ENCODE results near the gene EGR2. TPM values are rescaled to one million over a fixed set of nuclear protein-coding genes. Genes with fewer than 3 reads are reported as not detected.

EGR2 gene
- total RNA-seq, 1 experiment from 2014 or later: 0.92 TPM

- Mint-ChIP-seq H3K9me3 (no peaks in the 10 kb centered on the region), H3K4me1 (peaks cover 48% of the 10 kb centered on the region), H3K36me3 (no peaks in the 10 kb centered on the region), H3K27ac (peak within 1 kb of the TSS; percentile 99), H3K4me3 (peak within 1 kb of the TSS; percentile 94), H3K27me3 (ENCODE audit: low read depth) (no peaks in the 10 kb centered on the region)
- DNase-seq (ENCODE audit: low spot score) (peak; percentile 85), ATAC-seq (peak; percentile 86)
- ChIA-PET POLR2A (interaction anchor here (0.6 to 3.6 kb wide), 4 partner anchors 9 to 353 kb away, joined by 3 to 28 read pairs (median 5); partner anchors contain the start of gene EGR2), CTCF (interaction anchor here (0.6 to 4.3 kb wide), 4 partner anchors 12 to 210 kb away, joined by 3 to 55 read pairs (median 4); partner anchors contain the start of gene EGR2)
- TF ChIP-seq GRHL2 (CRISPR knock-in tag; IDR thresholded peaks at IDR 0.05; ENCODE audit: insufficient replicate concordance, severe bottlenecking) (no peak), TEAD1 (CRISPR knock-in tag; IDR thresholded peaks at IDR 0.05) (0 out of 2 replicates have a peak, but pooled peaks have one; percentile 34), FOXP4 (CRISPR knock-in tag; IDR thresholded peaks at IDR 0.05) (0 out of 2 replicates have a peak, but pooled peaks have one; percentile 9), FOXK1 (CRISPR knock-in tag; IDR thresholded peaks at IDR 0.05) (peak; percentile 52; the same call in 1 of the 2 replicates), GABPB1 (CRISPR knock-in tag; IDR thresholded peaks at IDR 0.05) (peak; percentile 59), NFE2L1 (CRISPR knock-in tag; IDR thresholded peaks at IDR 0.05) (peak; percentile 67; the same call in 1 of the 2 replicates), SP1 (CRISPR knock-in tag; conservative IDR thresholded peaks at IDR 0.05) (peak; percentile 67), ZNF512 (CRISPR knock-in tag; IDR thresholded peaks at IDR 0.05; ENCODE audit: borderline replicate concordance) (no peak), ZNF396 (CRISPR knock-in tag; IDR thresholded peaks at IDR 0.05; ENCODE audit: borderline replicate concordance) (no peak), SMAD4 (CRISPR knock-in tag; IDR thresholded peaks at IDR 0.05) (no peak), IRF1 (CRISPR knock-in tag; IDR thresholded peaks at IDR 0.05) (no peak), NFATC4 (CRISPR knock-in tag; IDR thresholded peaks at IDR 0.05) (no peak), ZNF317 (CRISPR knock-in tag; IDR thresholded peaks at IDR 0.05; ENCODE audit: borderline replicate concordance, low read depth) (peak; percentile 87), PRRX2 (CRISPR knock-in tag; IDR thresholded peaks at IDR 0.05) (no peak), ETV6 (CRISPR knock-in tag; IDR thresholded peaks at IDR 0.05) (0 out of 2 replicates have a peak, but pooled peaks have one; percentile 6), ZNF671 (CRISPR knock-in tag; IDR thresholded peaks at IDR 0.05) (no peak), JAZF1 (CRISPR knock-in tag; IDR thresholded peaks at IDR 0.05) (no peak), KAT7 (CRISPR knock-in tag; IDR thresholded peaks at IDR 0.05; ENCODE audit: borderline replicate concordance) (no peak), ATF6 (CRISPR knock-in tag; IDR thresholded peaks at IDR 0.05) (no peak), E2F5 (CRISPR knock-in tag; IDR thresholded peaks at IDR 0.05) (no peak; the same call in 1 of the 2 replicates), FOXP1 (CRISPR knock-in tag; IDR thresholded peaks at IDR 0.05; ENCODE audit: borderline replicate concordance) (0 out of 2 replicates have a peak, but pooled peaks have one; percentile 2), ZNF138 (CRISPR knock-in tag; conservative IDR thresholded peaks at IDR 0.05) (no peak), ZNF416 (CRISPR knock-in tag; IDR thresholded peaks at IDR 0.05) (peak; percentile 74), JUN (CRISPR knock-in tag; IDR thresholded peaks at IDR 0.05) (0 out of 2 replicates have a peak, but pooled peaks have one; percentile 48), USF2 (CRISPR knock-in tag; IDR thresholded peaks at IDR 0.05) (0 out of 2 replicates have a peak, but pooled peaks have one; percentile 17)
Observed at GRCh38 chr10:62804356-62805230, 11.6 kb downstream of the EGR2 start, which contains the start of gene ADO. Gene ADO, plus strand, starts transcription at chr10:62804720. Its CDS starts 340 bp downstream, at chr10:62805060.
